ENCODE results near the gene MAPK14. TPM values are rescaled to one million over a fixed set of nuclear protein-coding genes. Genes with fewer than 3 reads are reported as not detected.

Gene MAPK14
- total and polyA plus RNA-seq, 2 donors (not counting 3 experiments of a cell fraction or from before 2014, with no cell fraction given), result 33.3 to 54.1 TPM

GRCh38 chr6:36126553-36127458 is 99.2 kb downstream of the MAPK14 start:
- DNase-seq (ENCODE audit: low read depth, low spot score) (peak; percentile 45), FAIRE-seq (no peak)
- dilution Hi-C loops (cut with MboI; ENCODE audit: extremely low pct_ligation_motif_present, low sequenced_read_pairs), result no loop called here
- no peaks in the 10 kb centered on the region for H3K27me3 ChIP-seq (ENCODE audit: control insufficient read depth in 2 of 2, insufficient read depth in 2 of 2, low read length in 2 of 2)
- peak overlapping the region; percentile 82 for H3K27ac ChIP-seq (ENCODE audit: insufficient read depth, low read depth, low read length)
- no peak for TF ChIP-seq CTCF (IDR thresholded peaks at IDR 0.05; ENCODE audit: extremely low read depth in 1 of 2, insufficient read depth in 1 of 2, low read depth in 1 of 2, low read length in 2 of 2)
- no peak for TF ChIP-seq POLR2AphosphoS5 (IDR thresholded peaks at IDR 0.05; ENCODE audit: insufficient read depth, low read depth, low read length)
- TF ChIP-seq GATA2 (IDR thresholded peaks at IDR 0.05; ENCODE audit: insufficient read depth, insufficient read length, low read depth, low read length), result no peak
- no peak for TF ChIP-seq EZH2 (IDR thresholded peaks at IDR 0.05; ENCODE audit: borderline replicate concordance, low read depth, low read length, severe bottlenecking)
- H3K9me3 ChIP-seq (replicated peaks; ENCODE audit: control insufficient read depth, insufficient read depth, low read length), result no peaks in the 10 kb centered on the region
- H3K79me2 ChIP-seq (ENCODE audit: control insufficient read depth, insufficient read depth, low read length), result no peaks in the 10 kb centered on the region
- no peak overlapping the region for H3K4me3 ChIP-seq (replicated peaks in 1 of 3; ENCODE audit: insufficient read depth in 1 of 3, low read depth in 1 of 3, low read length in 3 of 3)
- CTCF ChIA-PET, result interaction anchor here (0.7 to 1.8 kb wide), 4 partner anchors 14 to 214 kb away, joined by 3 to 5 read pairs (median 4); no protein-coding TSS in a partner anchor
- BruUV-seq (replicated peaks), result TSS peak; percentile 43
- H3K4me1 ChIP-seq (ENCODE audit: control insufficient read depth, extremely low read depth, insufficient read depth, low read length), result peaks cover 37% of the 10 kb centered on the region
- H3K9me1 ChIP-seq (replicated peaks; ENCODE audit: control insufficient read depth, extremely low read depth, insufficient read depth, low read length), result no peaks in the 10 kb centered on the region
- POLR2A ChIA-PET, result interaction anchor here (1.3 kb wide), 1 partner anchor 69 kb away, joined by 4 read pairs; no protein-coding TSS in a partner anchor
- intact Hi-C loops (cut with micrococcal nuclease), result loop anchor here (1.0 to 2.0 kb wide), 3 partner anchors 70 to 223 kb away; no protein-coding TSS in a partner anchor
- peak overlapping the region; percentile 19 for H3K4me2 ChIP-seq (ENCODE audit: insufficient read depth, low read length)
- no peaks in the 10 kb centered on the region for H4K20me1 ChIP-seq (replicated peaks; ENCODE audit: control insufficient read depth, extremely low read depth, insufficient read depth, low read length)
- no peak overlapping the region for H2AFZ ChIP-seq (ENCODE audit: low read depth, low read length)
- no peaks in the 10 kb centered on the region for H3K36me3 ChIP-seq (ENCODE audit: control insufficient read depth in 2 of 2, extremely low read depth in 1 of 2, insufficient read depth in 2 of 2, low read length in 2 of 2)
- peak overlapping the region; percentile 10 for H3K9ac ChIP-seq (replicated peaks; ENCODE audit: extremely low read depth, insufficient read depth, low read length)
